ENCODE measurements around the gene FBRS. TPM values are rescaled to one million over a fixed set of nuclear protein-coding genes. Genes with fewer than 3 reads are reported as not detected.
"Not testable (repeated sequence)": the region's sequence is repeated elsewhere in the genome, so short reads cannot be mapped to it uniquely, and the experiment has no call there.

The FBRS gene
- total RNA-seq, 1 donor from 2014 or later: 116 TPM

DNA sequence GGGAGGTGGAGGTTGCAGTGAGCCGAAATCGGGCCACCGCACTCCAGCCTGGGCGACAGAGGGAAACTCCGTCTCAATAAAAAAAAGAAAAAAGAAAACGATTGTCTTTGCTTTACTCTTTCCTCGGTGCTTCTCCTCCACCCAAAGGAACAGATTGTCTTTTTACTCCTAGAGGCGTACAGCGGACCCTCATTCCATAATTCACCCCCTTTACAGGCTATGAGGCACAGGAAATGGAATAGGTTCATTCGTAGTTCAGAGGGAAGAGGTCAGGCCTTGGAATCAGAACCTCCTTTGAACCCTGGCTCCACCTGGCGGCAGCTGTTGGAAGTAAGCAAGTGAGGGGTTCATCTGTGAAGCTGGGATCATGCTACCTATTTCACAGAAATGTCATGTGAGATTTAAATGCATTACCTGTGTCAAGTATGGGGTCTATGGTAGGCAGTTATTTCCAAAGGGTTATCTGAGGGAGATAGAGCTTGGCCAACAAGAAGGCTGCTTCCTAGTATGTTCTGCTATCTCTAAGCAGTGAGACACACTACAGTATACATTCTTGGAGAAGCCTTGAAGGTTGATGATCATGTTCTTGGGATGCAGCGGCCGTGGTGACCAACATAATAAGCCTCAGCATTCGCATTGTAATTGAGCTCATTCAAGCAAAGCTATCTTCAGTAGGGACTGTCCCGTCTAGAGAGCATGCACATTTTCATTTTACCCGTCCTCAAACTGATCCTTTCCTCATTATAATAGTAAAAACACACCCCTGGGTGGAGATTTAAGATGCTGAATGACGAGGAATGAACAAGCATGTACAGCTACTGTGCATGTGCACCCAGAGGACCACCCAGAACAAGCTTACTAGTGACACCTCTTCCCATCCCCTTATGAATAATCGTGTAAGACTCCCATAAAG, 29.3 kb upstream of the FBRS start:
- no peaks in the 10 kb centered on the region for H3K36me3 Mint-ChIP-seq (ENCODE audit: low read depth)
- no peaks in the 10 kb centered on the region for H3K27me3 Mint-ChIP-seq (ENCODE audit: insufficient read depth)
- H3K4me3 Mint-ChIP-seq: peak overlapping the region; percentile 52
- DNase-seq (ENCODE audit: low spot score): peak; percentile 77
- peak overlapping the region; percentile 71 for H3K27ac Mint-ChIP-seq
- H3K4me1 Mint-ChIP-seq (ENCODE audit: low read depth): peaks cover 10% of the 10 kb centered on the region
- intact Hi-C loops (cut with micrococcal nuclease): loop anchor here (1.0 kb wide), 4 partner anchors 19 to 199 kb away; partner anchors contain the start of genes DCTPP1 and ZNF689
- no peaks in the 10 kb centered on the region for H3K9me3 Mint-ChIP-seq

DNA sequence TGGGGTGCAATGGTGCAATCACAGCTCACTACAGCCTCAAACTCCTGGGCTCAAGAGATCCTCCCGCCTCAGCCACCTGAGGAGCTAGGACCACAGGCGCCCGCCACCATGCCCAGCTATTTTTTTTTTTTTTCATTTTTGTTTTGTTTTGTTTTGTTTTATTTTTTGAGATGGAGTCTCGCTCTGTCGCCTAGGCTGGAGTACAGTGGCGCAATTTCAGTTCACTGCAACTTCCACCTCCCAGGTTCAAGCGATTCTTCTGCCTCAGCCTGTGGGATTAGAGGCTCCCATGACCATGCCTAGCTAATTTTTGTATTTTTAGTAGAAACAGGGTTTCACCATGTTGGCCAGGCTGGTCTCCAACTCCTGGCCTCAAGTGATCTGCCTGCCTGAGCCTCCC, 25.8 kb upstream of the FBRS start:
- DNase-seq (ENCODE audit: low spot score); H3K4me3 Mint-ChIP-seq; H3K27me3 Mint-ChIP-seq (ENCODE audit: insufficient read depth); intact Hi-C loops (cut with micrococcal nuclease); H3K27ac Mint-ChIP-seq; H3K36me3 Mint-ChIP-seq (ENCODE audit: low read depth); H3K9me3 Mint-ChIP-seq: not testable (repeated sequence)
- peaks cover 25% of the 10 kb centered on the region for H3K4me1 Mint-ChIP-seq (ENCODE audit: low read depth)

- intact Hi-C loops (cut with micrococcal nuclease): no loop called here
- H3K27ac Mint-ChIP-seq: peak overlapping the region; percentile 95
- peaks cover 1% of the 10 kb centered on the region for H3K36me3 Mint-ChIP-seq (ENCODE audit: low read depth)
Observed at GRCh38 chr16:30633526-30633925, 24.7 kb upstream of the FBRS start.

GRCh38 chr16:30636599-30636998, 21.6 kb upstream of the FBRS start:
- no peak for DNase-seq (ENCODE audit: low spot score)
- Mint-ChIP-seq H3K27me3 (ENCODE audit: insufficient read depth) (no peaks in the 10 kb centered on the region), H3K9me3 (no peaks in the 10 kb centered on the region), H3K27ac (no peak overlapping the region), H3K4me3 (no peak overlapping the region), H3K4me1 (ENCODE audit: low read depth) (peaks cover 16% of the 10 kb centered on the region), H3K36me3 (ENCODE audit: low read depth) (peaks cover 1% of the 10 kb centered on the region)
- intact Hi-C loops (cut with micrococcal nuclease): no loop called here

More at GRCh38 chr16:30633526-30633925, 24.7 kb upstream of the FBRS start:
- Mint-ChIP-seq H3K27me3 (ENCODE audit: insufficient read depth) (no peaks in the 10 kb centered on the region), H3K4me1 (ENCODE audit: low read depth) (peaks cover 24% of the 10 kb centered on the region), H3K4me3 (peak overlapping the region; percentile 86), H3K9me3 (no peaks in the 10 kb centered on the region)
- DNase-seq (ENCODE audit: low spot score): no peak

- H3K9me3 Mint-ChIP-seq; H3K27ac Mint-ChIP-seq; DNase-seq (ENCODE audit: low spot score); H3K27me3 Mint-ChIP-seq (ENCODE audit: insufficient read depth); H3K36me3 Mint-ChIP-seq (ENCODE audit: low read depth); H3K4me3 Mint-ChIP-seq; intact Hi-C loops (cut with micrococcal nuclease): not testable (repeated sequence)
- H3K4me1 Mint-ChIP-seq (ENCODE audit: low read depth): peaks cover 16% of the 10 kb centered on the region
Observed at GRCh38 chr16:30637139-30637538, 21.1 kb upstream of the FBRS start.

DNA sequence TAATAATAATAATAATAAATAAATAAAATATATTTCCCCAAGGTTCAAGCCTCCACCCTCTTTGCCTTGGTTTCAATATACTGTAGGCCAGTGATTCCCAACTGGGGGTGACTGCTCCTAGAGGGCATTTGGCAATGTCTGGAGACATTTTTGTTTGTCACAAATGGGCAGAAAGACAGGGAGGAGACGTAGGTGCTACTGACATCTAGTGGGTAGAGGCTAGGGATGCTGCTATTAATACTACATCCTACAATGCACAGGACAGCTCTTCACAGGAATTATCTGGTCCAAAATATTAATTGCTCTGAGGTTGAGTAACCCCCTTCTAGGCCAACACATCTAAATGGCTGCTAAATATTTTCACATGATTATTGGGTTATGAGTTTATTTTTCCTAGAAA, 20.3 kb upstream of the FBRS start:
- H3K27ac Mint-ChIP-seq: no peak overlapping the region
- H3K36me3 Mint-ChIP-seq (ENCODE audit: low read depth): peaks cover 1% of the 10 kb centered on the region
- H3K4me1 Mint-ChIP-seq (ENCODE audit: low read depth): peaks cover 16% of the 10 kb centered on the region
- H3K9me3 Mint-ChIP-seq: no peaks in the 10 kb centered on the region
- no peak overlapping the region for H3K4me3 Mint-ChIP-seq
- no peak for DNase-seq (ENCODE audit: low spot score)
- intact Hi-C loops (cut with micrococcal nuclease): no loop called here
- H3K27me3 Mint-ChIP-seq (ENCODE audit: insufficient read depth): no peaks in the 10 kb centered on the region

- peaks cover 4% of the 10 kb centered on the region for H3K27me3 Mint-ChIP-seq (ENCODE audit: insufficient read depth)
- no peaks in the 10 kb centered on the region for H3K9me3 Mint-ChIP-seq
- DNase-seq (ENCODE audit: low spot score): no peak
- no peak overlapping the region for H3K4me3 Mint-ChIP-seq
- no peaks in the 10 kb centered on the region for H3K4me1 Mint-ChIP-seq (ENCODE audit: low read depth)
- no peak overlapping the region for H3K27ac Mint-ChIP-seq
- H3K36me3 Mint-ChIP-seq (ENCODE audit: low read depth): no peaks in the 10 kb centered on the region
- intact Hi-C loops (cut with micrococcal nuclease): no loop called here
Observed at GRCh38 chr16:30641378-30641982, 16.8 kb upstream of the FBRS start.

DNA sequence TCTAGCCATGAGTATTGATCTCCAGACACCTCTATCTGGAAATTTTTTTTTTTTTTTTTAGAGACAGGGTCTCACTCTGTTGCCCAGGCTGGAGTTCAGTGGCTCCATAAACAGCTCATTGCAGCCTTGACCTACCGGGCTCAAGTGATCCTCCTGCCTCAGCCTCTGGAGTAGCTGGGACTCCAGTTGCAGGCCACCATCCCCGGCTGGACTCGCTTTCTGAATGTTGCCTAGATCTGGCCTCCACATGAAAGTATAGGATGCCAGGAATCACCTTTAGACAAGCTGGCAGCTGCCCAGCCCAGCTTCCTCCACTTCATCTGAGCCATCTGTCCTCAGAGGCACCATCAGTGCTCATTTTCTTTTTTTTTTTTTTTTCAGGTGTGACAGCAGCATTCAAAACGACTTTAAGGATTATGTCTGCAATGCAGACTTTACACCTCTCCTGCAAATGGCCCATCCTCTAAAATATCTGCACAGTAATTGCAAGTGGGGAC, 13.8 kb upstream of the FBRS start:
- intact Hi-C loops (cut with micrococcal nuclease): no loop called here
- DNase-seq (ENCODE audit: low spot score): no peak
- H3K4me1 Mint-ChIP-seq (ENCODE audit: low read depth): no peaks in the 10 kb centered on the region
- H3K27ac Mint-ChIP-seq: no peak overlapping the region
- no peak overlapping the region for H3K4me3 Mint-ChIP-seq
- no peaks in the 10 kb centered on the region for H3K9me3 Mint-ChIP-seq
- H3K27me3 Mint-ChIP-seq (ENCODE audit: insufficient read depth): peaks cover 4% of the 10 kb centered on the region
- H3K36me3 Mint-ChIP-seq (ENCODE audit: low read depth): no peaks in the 10 kb centered on the region

DNA sequence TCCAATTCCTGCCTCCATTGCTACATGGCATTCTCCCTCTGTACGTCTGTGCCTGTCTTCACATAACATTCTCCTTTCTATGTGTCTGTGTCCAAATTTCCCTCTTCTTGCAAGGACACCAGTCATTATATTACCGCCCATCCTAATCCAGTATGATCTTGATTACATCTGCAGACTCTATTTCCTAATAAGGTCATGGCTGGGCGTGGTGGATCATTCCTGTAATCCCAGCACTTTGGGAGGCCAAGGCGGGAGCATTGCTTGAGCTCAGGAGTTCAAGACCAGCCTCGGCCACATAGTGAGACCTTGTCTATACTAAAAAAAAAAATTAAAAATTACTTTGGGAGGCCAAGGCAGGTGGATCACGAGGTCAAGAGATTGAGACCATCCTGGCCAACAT, 12.5 kb upstream of the FBRS start:
- peaks cover 8% of the 10 kb centered on the region for H3K4me1 Mint-ChIP-seq (ENCODE audit: low read depth)
- H3K4me3 Mint-ChIP-seq: no peak overlapping the region
- peaks cover 2% of the 10 kb centered on the region for H3K36me3 Mint-ChIP-seq (ENCODE audit: low read depth)
- H3K9me3 Mint-ChIP-seq: no peaks in the 10 kb centered on the region
- no peak for DNase-seq (ENCODE audit: low spot score)
- no peak overlapping the region for H3K27ac Mint-ChIP-seq
- peaks cover 4% of the 10 kb centered on the region for H3K27me3 Mint-ChIP-seq (ENCODE audit: insufficient read depth)
- intact Hi-C loops (cut with micrococcal nuclease): no loop called here

DNA sequence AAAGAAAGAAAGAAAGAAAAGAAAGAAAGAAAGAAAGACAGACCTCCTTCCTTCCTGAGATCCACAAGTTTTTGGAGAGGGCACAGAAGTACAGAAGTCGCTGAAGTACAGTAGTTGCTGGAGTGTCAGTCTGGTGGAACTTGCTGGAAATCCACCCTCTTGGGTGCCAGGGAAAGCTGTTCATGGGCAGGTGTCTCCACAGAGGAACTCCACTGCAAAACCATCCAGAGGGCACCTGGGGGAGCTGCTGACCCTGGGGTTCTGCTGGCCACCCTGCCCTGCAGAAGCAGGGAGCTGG, 11.0 kb upstream of the FBRS start:
- Mint-ChIP-seq H3K36me3 (ENCODE audit: low read depth) (peaks cover 7% of the 10 kb centered on the region), H3K27ac (no peak overlapping the region), H3K27me3 (ENCODE audit: insufficient read depth) (peaks cover 4% of the 10 kb centered on the region), H3K4me1 (ENCODE audit: low read depth) (peaks cover 15% of the 10 kb centered on the region), H3K4me3 (no peak overlapping the region), H3K9me3 (no peaks in the 10 kb centered on the region)
- intact Hi-C loops (cut with micrococcal nuclease): no loop called here
- DNase-seq (ENCODE audit: low spot score): no peak

- no peaks in the 10 kb centered on the region for H3K9me3 Mint-ChIP-seq
- H3K4me3 Mint-ChIP-seq: peak overlapping the region; percentile 97
- peak overlapping the region; percentile 98 for H3K27ac Mint-ChIP-seq
- peaks cover 4% of the 10 kb centered on the region for H3K27me3 Mint-ChIP-seq (ENCODE audit: insufficient read depth)
- no peak for DNase-seq (ENCODE audit: low spot score)
- peaks cover 25% of the 10 kb centered on the region for H3K4me1 Mint-ChIP-seq (ENCODE audit: low read depth)
- H3K36me3 Mint-ChIP-seq (ENCODE audit: low read depth): peaks cover 22% of the 10 kb centered on the region
- intact Hi-C loops (cut with micrococcal nuclease): loop anchor here (1.0 to 10.0 kb wide), 15 partner anchors 8 to 823 kb away; partner anchors contain the start of genes ALDOA, CDIPT, FBRS and FBXL19
Observed at GRCh38 chr16:30649725-30650368, 8.4 kb upstream of the FBRS start.

DNA sequence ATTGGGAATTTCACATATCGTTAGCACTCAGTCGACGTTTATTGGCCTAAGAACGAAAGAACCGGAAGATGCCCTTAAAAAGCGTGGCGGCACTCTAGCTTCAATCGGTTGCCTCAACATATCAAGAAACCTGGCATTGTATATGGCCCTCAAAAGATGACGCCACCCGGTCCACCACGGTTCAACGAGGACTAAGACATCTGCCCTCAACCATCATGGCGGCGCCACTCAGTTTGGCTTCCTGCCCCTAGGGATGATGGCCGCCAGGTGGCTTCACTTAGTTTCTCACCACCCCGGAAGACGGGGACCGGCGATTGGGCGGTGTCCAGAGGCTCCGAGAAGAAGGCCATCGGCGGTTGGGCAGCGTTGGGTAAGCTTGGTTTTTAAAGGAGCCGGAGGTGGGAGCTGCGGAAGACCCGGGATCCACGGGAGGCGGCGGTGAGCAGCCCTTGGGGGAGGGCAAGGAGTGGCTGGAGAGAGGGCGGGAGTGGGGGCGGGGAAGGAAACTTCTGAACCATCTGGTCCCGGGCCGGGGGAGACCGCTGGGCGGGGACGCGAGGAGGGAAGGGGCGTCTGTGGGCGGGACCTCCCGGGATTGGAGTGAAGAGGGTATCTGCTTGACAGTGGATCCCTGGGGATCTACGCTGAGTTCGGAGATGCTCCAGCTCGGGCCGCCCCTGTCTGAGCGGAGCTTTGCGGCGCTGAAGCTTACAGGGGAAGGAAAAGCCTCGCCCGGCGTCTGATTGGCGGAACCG, 7.7 kb upstream of the FBRS start, which contains the start of gene PRR14:
PRR14 (plus strand) TSS at position 592 of the 755 bp plus-strand sequence. CDS start 686 bp downstream, outside the sequence.
- intact Hi-C loops (cut with micrococcal nuclease): loop anchor here (1.0 to 10.0 kb wide), 16 partner anchors 8 to 823 kb away; partner anchors contain the start of genes ALDOA, CDIPT, FBRS and FBXL19
- DNase-seq (ENCODE audit: low spot score): peak; percentile 98
- H3K9me3 Mint-ChIP-seq: no peaks in the 10 kb centered on the region
- H3K27ac Mint-ChIP-seq: peak within 1 kb of the TSS; percentile 98
- peaks cover 25% of the 10 kb centered on the region for H3K4me1 Mint-ChIP-seq (ENCODE audit: low read depth)
- H3K36me3 Mint-ChIP-seq (ENCODE audit: low read depth): peaks cover 28% of the 10 kb centered on the region
- peaks cover 2% of the 10 kb centered on the region for H3K27me3 Mint-ChIP-seq (ENCODE audit: insufficient read depth)
- H3K4me3 Mint-ChIP-seq: peak within 1 kb of the TSS; percentile 97

Measured in activated T-helper 1 cell treated with anti-CD3 and anti-CD28 coated beads, Interleukin-12 subunit alpha, Interleukin-12 subunit beta, Interleukin-2, Interleukin-4 antibody, amounts not matched to agents 30 ng/mL and 10 ng/mL and 1 ng/mL, durations not matched to agents 14 hours and 24 hours and 36 hours (primary cell).